VCaP (cell line): ENCODE results near the gene ADAMTS12.

Experiments used
- H3K27ac ChIP-seq: fragments of 450-650 bp; 2 replicates; pipeline ENCODE4 v1.5.1; 2017
- CTCF ChIP-seq: fragments of 450-650 bp; conservative IDR thresholded peaks from 2 replicates; pipeline ENCODE4 v1.5.1; 2017; ENCODE audit warnings: mild to moderate bottlenecking, moderate library complexity

ADAMTS12 gene

GRCh38 chr5:33487236-33487635 lies 404.6 kb downstream of the ADAMTS12 start:
- no peak for TF ChIP-seq CTCF

GRCh38 chr5:33482335-33482734 lies 409.5 kb downstream of the ADAMTS12 start:
- TF ChIP-seq CTCF = no peak
- no peak overlapping the region for H3K27ac ChIP-seq

More at GRCh38 chr5:33487236-33487635, 404.6 kb downstream of the ADAMTS12 start:
- H3K27ac ChIP-seq = peak overlapping the region; percentile 45

- no peak for TF ChIP-seq CTCF
- no peak overlapping the region for H3K27ac ChIP-seq
Measured at GRCh38 chr5:33480876-33481275, 410.9 kb downstream of the ADAMTS12 start.

- H3K27ac ChIP-seq = no peak overlapping the region
- no peak for TF ChIP-seq CTCF
Measured at GRCh38 chr5:33479311-33479710, 412.5 kb downstream of the ADAMTS12 start.

- no peak for TF ChIP-seq CTCF
- H3K27ac ChIP-seq = no peak overlapping the region
Measured at GRCh38 chr5:33477816-33478215, 414.0 kb downstream of the ADAMTS12 start.

- no peak for TF ChIP-seq CTCF
- no peak overlapping the region for H3K27ac ChIP-seq
Measured at GRCh38 chr5:33476992-33477391, 414.8 kb downstream of the ADAMTS12 start.

- H3K27ac ChIP-seq = no peak overlapping the region
- TF ChIP-seq CTCF = no peak
Measured at GRCh38 chr5:33475706-33476105, 416.1 kb downstream of the ADAMTS12 start.

- TF ChIP-seq CTCF = no peak
- H3K27ac ChIP-seq = no peak overlapping the region
Measured at GRCh38 chr5:33474931-33475499, 416.8 kb downstream of the ADAMTS12 start.
